Kidney tubule cell (primary cell): ENCODE results near the gene LYPD6B.

Source experiments
- DNase-seq: peaks from one replicate; pipeline ENCODE4 v3.0.0-alpha.2; 2018; ENCODE audit warnings: low spot score

Gene LYPD6B

DNA sequence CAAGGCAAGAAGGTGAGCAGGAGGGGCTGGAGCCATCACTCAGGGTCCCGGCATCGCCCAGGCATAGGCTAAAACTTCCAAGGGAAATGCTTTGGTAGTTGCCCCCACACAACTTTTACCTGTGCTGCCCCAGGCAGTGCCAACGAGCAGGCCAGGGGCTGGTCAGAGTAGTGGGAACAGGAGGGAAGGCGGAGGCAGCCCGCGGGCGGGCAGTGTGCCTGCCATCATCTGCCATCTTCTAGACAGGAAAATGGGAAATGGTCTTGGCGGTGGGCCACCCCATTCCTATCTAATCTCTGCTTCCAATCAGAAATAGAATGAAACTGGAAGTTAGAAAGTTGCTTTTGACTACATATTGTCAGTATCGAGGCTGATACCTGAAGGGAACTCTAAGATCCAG lies 26.0 kb upstream of the LYPD6B start:
- no peak for DNase-seq

DNA sequence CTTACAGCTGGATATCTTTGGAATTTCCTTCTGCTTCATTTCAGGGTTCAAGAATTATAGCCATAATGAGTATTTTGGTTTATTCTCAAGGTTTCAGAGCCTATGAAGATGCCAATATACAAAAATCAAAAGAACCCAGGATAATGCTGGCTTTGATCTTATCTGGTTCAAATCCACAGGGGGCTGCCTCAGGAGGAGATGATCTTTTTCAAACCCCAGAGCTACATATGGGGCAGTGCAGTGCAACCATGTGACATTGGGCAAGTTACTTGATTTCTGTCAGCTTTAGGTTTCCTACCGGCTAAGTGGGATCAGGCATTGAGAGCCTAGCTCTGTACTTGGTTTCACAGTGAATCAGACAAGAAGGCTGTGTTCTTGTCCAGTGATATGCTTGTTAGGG lies 23.0 kb upstream of the LYPD6B start:
- no peak for DNase-seq

DNA sequence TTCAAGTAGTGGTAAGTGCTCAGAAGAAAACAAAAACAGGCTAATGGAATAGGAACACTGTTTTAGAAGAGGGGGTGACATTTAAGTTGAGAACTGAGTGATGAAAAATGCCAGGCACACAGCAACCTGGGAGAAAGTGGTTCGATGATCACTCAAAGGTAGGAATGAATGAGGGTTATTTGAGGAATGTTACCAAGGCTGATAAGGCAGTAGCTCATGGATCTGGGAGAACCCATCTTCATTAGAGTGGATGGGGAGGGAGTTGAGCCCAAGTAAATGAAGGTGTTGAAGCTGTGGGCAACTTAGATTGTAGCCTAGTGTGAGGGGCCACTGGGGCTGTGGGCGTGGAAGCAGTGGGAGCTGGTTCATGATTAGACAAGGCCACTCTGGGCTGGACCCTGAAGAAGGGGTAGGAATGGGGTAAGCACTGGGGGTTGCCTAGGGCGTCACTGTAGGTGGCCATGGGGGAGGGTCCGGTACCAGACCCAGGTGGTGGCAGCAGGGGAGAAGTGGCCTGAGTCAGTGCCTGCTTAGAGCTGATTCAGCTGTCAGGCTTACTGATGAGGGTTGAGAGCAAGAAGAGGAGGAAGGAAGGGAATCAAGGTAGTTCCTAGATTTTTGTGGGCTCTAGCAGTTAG lies 22.5 kb upstream of the LYPD6B start:
- DNase-seq: no peak

DNA sequence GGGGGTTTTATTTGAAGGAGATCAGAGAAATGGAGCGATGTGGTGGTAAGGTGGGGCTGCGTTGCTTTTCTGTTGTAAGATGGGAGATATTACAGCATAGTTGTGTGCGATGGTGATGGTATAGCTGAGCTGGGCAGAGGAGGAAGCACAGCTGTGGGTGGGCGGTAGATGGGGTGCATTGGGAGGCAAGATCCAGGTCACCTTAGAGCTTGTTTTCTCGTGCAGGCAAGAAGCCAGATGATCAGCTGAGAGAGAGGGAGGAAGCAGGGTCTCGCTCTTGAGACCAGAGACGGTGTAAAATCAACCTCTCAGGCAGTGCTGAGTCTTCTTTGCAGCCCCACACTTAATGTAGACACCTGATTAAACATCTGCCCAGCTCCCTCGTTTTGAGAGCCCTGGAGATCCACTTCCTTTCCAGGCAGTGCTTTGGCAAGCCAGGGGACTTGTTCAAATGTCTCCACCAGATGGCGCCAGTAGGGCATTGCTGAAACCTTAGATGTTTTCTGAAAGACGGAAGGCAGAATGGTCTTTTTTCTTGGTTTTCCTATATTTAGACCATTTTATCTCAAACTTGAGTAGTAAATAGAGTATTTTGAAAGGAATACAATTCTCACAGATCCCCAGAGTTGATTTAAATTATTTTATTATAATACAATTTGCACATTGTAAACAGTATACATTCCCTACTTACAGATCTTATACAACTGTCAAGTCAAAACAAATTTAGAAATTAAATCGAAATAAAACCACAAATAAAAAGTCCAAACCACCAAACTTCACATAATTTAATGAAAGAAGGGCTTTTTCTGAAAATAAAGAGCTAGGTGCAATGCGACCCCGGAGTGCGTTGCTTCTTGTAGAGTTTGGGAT lies 21.1 kb upstream of the LYPD6B start:
- peak; percentile 70 for DNase-seq

DNA sequence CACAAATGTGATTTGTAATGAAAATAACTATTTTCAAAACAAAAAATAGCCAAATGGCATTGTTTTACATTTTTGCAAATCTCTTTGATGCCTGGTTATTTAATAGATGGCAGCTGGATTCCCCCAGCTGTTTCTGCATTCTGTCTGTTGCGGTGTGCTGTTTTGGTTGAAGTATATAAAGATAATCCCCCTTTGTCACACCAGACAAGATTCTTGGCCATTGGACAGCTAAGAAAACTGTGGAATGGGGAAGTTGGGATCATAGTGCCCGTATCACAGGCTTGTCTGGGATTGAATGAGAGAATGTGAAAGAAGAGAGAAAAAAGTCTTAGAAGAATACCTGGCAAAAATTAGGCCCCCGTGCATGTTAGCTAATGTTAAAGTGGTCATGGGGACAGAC lies 19.5 kb upstream of the LYPD6B start:
- no peak for DNase-seq

DNA sequence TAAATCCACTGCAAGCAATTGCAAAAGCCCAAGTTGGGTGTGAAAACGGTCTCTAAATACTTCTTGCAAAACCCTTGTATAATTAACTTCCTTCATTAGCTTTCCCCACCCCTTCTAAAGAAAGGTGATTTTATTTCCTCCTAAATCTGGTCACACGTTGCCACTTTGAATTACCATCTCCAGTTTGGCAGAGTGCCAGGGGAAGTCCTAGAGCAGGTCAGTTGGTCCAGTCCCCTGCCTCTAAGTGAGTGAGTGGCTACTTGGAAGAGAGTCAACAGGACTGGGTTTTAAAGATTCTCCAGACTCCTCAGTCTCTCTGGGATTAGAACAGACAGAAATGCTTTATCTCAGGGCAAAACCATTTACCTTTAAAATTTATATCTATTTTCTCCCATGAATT lies 18.7 kb upstream of the LYPD6B start:
- DNase-seq: peak; percentile 49

DNA sequence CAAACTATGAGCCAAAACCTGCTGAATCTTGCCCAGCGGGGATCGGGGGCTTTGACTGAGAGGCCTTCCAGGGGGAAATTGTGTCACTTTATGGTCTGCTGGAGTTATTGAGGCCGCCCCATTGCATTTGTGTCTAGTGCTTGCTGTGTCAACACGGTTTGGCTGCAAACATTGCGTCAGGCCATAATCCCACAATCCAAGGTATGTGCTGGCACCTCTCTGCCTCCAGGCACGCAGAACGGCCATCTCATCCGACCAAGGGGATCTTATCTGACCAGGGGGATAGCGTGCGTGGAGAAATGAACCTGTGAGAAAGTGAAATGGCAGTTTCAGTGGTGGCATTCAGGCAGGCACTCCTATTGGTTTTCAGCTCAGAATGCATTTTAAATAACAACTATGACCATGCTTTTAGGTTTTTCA lies 18.1 kb upstream of the LYPD6B start:
- DNase-seq: no peak

DNA sequence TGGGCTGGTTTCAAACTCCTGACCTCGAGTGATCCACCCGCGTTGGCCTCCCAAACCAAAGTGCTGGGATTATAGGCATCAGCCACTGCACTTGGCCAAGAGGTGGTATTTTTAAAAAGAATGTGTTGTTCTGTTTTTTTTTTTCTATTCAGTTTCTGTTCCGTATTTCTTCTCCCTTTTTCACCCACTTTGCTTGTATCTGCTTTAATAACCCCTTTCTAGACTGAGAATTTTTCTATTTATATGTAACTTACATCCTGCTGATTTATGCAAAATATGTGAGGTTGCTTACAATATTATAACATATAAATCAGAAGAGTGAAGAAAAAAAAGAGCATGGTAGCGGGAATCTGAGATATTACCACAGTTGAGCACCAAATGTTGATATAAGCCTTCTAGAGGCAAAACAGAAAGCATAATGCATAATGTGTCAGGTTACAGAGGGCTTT lies 17.2 kb upstream of the LYPD6B start:
- no peak for DNase-seq

DNA sequence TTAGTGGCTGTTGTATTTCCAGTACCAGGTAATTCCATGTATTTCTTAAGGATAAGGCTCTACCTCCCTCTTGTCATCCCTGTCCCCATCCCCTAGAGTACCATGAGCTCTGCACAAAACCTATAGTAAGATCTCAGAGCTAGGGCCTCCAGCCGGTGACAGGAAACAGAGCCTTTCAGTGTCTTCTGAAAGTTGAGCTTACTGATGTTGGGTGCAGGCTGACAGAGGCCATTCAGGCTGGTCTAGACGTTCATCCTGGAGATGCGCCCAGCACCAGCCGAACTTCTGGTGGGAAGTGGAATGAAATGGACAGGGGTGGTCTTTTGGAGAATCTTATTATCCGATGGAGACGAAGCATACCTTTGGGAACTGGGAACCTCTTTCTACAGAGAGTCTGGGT lies 16.7 kb upstream of the LYPD6B start:
- DNase-seq: no peak

DNA sequence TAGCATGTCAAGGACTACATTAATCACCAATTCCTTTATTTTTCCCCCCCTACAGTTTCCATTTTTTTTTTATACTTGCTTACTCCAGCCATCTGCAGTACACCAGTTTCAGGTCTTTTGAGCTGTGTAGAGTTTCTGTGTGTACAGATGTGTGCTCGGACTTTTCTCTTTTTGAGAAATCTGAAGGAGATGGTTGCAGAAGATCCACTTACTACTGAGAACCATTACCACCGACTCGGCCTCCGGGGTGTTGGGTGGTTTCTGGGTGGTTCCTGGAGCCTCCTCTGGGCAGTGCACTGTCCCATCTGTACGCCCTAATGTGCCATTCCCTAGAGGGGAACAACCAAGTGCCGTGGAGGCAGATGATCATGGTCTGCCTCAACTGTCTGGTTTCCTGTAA lies 15.4 kb upstream of the LYPD6B start:
- DNase-seq: no peak

DNA sequence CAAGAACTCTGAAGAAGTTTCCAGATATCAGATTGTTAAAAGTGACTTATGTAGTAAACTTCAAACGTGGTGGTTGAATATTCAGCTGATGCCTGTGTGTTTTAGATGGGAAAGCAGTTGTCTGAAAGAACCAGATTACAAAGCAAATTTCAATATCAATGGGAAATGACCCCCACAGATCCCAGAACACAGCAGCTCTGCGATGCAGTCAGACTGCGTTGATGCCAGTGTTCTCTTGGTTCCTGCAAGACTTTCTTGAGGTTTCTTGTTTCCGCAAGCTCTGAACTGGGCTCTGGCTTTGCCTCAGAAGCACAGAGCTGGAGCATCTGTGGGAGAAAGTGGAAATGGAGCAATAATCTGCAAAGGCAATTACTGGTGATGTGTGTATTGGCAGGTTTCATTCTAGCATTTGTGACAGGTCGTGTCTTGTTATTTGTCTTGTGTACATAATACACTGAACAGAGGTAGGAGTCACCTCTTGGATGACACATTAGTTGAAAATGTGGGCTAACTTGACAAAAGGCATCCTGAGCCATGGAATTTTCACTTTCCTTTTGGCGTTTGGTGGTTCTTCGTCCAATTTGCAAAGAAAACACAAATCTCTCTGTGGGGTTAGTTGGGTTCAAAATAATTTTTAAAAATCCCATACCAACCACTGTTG lies 10.8 kb upstream of the LYPD6B start:
- peak; percentile 67 for DNase-seq

DNA sequence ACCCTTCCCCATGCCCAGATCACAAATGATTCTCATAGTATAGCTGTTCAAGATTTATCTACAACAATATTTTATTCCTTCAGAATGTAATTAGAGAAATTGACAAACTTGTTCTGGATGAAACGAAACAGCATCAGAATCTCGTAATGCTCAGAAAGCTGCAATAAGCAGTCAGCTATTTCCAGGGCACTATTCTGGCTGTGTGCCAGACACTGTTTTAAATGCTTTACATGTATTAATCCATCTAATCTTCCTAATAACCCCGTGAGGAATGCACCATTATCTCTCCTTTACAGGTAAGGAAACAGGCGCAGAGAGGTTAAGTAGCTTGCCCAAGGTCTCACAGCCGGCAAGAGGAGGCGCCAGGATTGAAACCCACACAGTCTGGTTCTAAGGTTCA lies 10.1 kb upstream of the LYPD6B start:
- no peak for DNase-seq

DNA sequence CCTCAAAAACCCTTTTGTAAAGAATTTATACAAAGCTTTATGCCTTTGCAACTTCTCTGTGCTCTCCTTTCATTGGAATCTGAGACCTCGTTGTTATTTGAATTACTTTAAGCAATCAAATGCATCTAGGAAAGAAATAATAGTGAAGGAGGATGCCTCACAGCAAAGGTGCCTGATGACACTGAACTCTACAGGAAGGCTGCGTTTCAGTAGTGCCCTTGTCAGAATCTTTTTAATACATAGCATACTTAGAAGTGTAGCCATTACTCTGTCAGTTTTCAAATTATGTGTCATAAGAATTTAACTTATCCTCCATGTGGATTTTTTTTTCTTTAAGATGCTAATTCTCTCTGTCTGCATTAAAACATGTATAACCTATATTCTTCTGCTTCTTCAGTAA lies 9.6 kb upstream of the LYPD6B start:
- no peak for DNase-seq

DNA sequence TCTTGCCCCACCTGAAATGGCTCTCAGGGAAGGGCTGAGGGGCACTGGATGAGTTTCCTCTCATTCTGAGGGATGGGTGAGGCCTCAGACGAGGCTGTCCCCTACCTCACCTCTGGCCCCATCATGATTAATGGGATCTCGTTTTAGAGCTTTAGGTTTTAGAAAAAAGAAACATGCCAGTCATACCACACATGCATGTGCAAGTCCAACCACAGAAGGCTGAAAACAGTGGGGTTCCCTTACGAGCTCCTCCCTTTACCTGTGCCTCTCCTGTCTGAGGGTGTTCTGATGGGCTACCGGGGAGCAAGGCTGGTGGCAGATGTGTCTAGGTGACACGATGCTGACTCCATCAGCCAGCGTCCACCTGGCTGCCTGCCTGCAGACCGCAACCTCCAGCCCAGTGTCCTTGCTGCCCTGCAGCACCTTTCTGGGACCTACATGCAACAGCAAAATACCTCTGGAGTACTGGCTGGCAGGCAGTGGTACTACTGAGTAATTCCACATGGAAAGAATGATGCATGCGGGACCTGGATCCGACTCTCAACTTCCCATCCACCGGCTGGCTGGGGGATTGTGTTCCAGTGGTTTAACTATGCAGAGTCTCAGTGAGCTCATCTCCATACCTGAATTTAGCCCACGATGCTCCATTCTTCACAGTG lies 9.1 kb upstream of the LYPD6B start:
- DNase-seq: no peak

DNA sequence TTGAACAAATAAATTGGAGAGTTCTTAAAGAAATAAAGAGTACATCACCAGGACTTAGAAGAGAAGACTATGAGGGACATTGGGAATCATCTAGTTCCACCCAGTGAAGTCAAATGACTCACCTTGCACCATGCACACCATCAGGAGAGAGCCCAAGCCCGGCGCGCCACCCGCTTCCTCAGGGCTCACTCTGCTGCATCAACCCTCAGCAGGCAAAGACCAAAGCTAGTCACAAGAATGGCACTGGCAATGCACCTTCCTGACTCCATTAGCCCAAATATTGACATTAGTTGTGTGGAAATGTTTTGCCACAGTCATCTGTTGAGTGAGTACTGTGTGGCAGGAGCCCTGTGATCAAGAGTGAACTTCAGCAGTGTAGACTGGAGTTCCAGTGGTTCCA lies 7.1 kb upstream of the LYPD6B start:
- DNase-seq: no peak

DNA sequence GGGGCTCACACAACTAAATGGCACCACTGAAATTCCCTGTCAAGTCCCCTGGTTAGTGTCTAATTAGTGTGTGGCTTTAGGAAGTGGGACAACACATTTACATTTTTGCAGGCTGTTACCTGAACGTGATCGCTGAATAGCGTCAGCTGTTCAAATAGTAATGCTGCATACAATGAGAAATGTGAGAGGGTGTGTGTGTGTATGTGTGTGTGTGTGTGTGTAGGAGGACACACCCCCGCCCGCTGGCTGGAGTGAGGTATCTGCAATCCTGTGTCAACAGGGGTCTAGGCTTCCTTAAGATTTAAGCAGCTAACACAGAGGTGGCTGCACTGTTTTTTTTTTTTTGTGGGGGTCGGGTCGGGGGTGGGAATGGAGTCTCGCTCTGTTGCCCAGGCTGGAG lies 4.8 kb upstream of the LYPD6B start:
- DNase-seq: no peak

DNA sequence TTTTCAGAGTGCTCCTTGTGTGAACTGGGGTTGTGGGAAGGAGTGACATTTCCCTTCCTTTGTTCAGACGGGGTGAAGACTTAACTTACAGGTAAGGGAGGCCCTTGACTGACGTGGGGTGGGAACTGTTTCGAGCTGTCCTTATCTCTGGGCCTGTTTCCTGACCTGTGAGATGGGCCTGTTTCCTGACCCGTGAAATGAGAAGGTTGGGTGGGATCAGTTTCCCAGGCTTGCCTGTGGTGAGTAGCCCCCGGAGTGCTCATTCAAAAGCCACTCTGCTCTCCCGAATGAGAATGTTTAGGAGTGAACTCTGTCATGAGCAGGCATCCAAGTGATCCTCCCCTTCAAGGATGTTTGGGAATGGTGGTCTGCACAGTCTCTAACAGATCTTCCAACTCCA lies 4.1 kb upstream of the LYPD6B start:
- no peak for DNase-seq

DNA sequence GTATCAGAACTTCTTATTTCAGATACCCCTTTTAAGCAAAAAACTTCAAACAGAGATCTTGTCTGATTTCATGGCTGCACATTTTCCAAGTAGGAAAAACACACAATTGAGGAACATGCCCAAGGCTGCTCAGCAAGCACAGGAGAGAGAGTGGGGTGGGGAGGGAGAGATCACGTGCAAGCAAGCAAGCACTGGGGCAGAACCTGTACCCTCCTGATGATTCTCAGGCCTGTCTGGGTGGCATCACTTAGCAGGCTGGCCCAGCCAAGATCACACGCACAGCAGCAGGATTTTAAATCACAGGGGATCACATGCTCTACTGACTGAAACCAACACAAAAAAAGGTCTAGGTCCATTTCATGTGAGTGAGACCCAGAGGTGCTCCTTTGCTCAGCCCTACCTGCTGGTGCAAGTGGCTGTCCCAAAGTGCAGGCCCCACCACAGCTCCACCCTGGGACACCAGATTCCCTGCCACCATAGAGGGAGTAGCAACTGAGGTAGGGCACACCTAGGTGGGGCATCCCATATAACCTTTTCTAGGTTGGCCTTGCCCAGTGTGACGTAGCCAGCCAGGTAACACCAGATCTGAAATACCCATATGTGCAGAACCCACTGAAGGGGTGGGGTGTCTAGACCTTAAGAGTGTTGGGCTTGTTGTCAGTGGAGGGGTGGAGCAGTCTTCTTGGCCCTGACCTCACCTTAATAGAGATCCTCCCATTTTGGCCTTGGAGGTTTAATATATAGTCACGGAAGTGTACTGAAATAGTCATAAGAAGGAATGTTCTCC lies 1.8 kb upstream of the LYPD6B start:
- no peak for DNase-seq

DNA sequence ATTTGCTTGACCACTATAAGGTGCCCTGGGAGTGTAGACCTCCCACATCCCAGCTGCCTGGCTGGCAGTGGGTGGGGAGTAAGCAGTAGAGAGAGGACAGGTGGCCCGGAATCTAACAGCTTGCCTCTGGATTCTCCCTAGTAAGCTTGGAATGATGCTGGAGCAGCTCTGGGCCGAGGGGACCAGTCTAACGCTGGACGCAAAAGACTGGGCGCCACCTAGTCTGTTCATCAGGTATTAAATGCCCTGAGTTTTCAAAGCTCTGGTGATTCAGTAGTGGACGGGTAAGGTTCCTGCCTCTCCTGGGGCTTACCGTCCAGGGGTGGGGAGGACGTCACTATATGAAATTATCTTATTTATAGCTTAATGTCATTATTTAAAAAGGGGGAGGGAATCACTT lies 648 bp upstream of the LYPD6B start:
- peak; percentile 50 for DNase-seq

DNA sequence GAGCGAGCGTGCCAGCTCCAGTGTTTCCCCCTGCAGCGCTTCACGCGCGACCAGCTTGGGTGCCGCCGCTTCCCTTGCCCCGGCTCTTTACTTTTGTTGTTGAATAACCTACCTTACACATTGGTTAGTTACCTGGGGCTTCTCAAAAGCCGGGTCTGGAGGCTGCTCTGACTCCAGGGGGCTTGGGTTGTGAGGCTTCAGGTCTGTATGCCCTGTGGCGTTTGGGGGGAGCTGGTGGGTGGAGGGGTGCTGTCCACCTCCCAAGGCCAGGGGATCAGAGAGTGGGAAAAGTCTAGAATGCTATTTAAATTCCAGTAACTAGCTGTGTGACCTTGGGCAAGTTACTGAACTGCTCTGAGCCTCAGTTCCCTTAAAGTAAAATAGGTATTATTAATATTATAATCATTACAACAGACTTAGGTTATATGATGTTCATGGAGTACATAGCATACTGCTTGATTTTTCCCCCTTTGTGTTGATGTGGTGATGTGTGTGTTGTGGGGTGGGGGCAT lies 770 bp downstream of the LYPD6B start:
- no peak for DNase-seq

DNA sequence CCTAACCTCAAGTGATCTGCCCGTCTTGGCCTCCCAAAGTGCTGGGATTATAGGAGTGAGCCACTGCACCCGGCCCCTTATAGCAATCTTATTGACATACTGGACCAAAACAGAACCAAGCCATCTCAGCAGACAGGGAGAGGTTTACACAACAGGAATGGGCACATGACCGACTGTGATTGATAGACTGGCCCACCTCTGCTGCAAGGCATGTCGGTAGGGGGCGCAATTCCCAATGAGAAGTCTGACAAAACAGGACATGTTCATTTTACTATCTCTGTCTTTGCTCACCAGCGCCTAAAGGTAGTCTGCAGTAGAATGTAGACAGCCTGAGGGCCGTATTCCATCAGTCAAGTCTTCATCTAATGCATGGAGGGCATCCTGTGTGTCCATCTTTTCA lies 2.0 kb downstream of the LYPD6B start:
- DNase-seq: peak; percentile 32

DNA sequence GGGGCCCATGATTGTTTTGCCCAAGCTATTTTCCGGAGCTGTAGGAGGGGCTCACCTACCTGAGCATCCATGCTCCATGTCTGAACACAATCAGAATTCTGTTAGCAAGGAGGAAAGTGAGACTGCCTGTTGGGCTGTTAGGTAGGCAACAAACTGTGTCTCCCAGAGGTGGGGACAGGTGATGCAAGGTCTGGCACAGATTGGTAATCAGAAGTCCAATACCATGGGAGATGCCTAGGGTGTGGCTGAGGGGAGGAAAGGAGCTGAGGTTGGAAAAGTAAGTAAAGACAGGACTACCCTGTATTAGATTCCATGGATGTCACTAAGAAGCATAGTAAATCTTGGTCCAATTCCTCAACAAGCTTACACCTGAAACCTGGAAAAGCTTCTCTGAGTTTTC lies 3.0 kb downstream of the LYPD6B start:
- no peak for DNase-seq
